GM18861 (cell line): ENCODE measurements around the gene SCN4A.
"Not testable (repeated sequence)": the region's sequence is repeated elsewhere in the genome, so short reads cannot be mapped to it uniquely, and the experiment has no call there.

Experiments
- ATAC-seq: cut with Tn5 transposase; IDR thresholded peaks from one replicate; pipeline ENCODE4 v1.9.1; 2021; ENCODE audit not compliant: unreplicated experiment

SCN4A gene

DNA sequence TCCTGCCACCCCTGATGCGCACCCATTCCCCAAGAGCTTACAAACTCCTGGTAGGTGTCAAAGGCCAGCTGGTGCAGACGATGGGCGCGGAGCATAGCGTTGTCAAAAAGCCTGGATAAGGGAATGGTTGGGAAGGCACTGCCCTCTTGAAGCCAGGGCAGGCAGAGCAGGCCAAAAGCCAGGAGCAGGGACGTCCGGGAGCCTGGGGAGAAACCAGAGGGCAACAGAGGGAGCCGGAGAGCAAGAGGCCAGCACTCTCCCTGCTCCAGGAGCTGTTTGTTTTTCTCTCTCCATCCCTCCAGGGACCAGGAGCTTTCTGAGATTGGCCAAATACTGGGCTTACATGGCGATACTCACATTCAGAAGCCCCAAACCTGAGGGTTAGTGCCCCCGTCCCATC, 54.4 kb downstream of the SCN4A start:
- ATAC-seq = no peak

DNA sequence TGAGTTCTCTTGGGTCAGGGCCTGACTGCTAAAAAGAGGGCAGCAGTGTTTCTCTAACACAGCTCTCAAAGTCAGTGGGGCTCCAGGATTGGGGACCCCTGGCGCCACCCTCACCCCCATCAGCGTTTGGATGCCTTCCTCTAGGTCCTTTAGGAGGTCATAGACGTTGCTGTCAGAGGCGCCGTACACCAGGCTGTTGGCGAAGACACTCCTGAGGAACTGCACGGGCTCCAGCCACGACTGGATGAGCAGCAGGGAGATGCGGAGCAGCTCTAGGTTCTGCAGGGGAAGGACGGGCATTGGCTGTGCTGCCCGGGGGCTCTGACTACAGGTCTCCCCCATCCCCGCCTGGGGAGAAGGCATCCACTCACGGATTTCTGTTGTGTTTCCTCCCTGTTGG, 55.1 kb downstream of the SCN4A start:
- ATAC-seq = no peak

DNA sequence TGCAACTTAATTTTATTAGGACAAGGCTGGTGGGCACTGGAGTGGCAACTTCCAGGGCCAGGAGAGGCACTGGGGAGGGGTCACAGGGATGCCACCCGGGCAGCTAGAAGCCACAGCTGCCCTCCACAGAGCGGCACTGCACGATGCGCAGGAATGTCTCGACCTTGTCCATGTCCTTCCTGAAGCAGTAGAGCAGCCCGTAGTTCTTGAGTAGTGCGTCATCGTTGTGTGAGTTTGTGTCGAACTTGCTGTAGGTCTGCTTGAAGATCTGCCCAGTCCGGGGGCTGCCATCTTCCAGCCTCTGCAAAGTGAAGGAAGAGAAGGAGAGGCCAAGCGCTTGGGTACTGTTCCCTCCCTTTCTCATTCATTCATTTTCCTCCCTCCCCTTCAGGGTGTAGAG, 55.5 kb downstream of the SCN4A start:
- not testable (repeated sequence) for ATAC-seq

DNA sequence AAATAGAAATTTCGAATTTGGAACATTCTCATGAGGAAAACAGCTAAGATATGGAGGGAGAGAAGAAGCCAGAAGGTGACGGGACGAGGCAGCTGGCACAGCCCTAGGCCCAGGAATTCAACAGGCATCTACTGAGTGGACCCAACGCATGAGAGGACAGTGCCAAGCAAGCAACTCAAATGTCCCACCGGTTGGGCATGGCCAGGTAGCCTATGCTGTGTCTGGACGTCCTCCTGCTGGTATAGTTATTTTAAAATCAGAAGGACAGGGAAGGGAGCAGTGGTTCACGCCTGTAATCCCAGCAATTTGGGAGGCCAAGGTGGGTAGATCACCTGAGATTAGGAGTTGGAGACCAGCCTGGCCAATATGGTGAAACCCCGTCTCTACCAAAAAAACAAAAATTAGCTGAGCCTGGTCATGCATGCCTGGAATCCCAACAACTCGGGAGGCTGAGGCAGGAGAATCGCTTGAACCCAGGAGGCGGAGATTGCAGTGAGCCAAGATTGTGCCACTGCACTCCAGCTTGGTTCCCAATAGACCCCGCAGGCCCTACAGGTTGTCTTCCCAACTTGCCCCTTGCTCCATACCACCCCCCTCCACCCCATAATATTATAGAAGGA, 56.0 kb downstream of the SCN4A start:
- ATAC-seq = no peak

DNA sequence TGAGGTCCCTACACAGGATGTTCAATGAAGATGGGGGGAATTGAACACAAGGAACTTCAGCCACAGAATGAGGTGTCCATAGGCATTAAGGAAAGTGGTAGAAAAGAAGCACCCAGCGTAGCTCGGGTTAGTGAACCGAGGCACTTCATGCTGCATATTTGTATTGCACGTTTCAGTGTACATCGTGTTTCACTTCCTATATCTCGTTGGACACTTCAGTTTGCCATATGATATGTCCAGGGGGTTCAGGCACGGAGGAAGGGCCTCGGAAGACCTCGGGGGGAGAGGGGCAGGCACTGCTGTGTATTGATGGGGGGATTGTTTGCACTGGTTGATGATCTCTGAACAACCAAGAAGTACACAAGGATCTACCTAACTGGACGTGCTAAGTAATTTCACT, 57.0 kb downstream of the SCN4A start:
- ATAC-seq = not testable (repeated sequence)

DNA sequence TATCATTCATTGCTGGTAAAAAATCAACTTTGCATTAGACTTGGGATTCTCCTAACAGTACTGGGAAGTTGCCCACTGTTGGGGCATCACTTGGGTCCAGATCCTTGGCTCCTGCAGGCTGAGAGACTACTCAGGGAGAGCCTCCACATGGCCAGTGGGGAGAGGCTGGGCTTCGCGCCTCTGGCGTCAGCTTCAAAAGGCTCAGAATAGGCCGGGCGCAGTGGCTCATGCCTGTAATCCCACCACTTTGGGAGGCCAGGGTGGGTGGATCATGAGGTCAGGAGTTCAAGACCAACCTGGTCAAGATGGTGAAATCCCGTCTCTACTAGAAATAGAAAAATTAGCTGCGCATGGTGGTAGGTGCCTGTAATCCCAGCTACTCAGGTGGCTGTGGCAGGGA, 58.2 kb downstream of the SCN4A start:
- ATAC-seq = no peak

DNA sequence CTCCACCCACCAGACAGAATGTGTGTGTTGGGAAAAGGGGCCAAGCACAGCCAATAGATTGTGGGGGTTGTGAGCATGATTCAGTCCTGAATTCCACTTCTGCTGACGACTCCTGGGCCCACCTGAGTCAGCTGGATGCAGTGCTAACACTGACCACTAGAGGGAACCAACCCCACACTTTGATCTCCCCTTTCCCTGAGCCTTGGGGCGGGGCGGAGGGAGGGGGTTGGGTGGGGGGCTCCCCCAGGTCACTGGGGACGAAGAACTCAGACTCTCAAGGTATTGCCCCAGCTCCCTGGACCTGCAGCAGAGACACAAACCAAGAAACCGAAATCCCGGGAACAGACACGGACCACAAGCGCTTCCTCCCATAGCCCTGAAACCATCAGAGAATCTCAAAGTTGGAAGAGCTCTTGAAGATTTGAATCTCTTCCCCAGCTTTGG, 61.0 kb downstream of the SCN4A start:
- ATAC-seq = no peak

DNA sequence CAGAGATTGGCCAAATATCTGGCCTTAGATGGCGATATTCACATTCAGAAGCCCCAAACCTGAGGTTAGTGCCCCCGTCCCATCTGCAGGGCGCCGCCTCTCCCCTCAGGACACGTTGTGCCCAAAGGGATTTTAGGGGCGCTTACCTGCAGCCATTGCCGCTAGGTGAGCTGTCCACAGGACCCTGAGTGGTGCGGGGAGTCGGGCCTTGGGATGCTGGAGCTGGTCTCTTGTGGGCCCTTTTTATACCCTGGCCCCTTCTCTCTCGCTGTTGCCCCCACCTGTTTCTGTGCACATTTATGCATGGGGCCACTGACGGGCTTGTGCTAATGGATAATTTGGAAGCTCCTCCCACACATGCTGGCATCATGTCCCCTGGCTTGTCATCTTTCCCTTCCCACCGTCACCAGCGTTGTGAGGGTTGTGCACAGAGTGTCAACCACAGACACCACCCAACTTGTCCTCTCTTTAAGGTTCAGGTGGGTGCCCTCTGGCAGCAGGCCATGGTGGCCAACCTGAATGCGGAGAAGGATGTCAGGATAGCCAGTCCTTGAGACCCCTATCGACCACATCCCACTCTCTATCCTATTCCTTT, 61.6 kb downstream of the SCN4A start, which contains the start of gene CSHL1:
Gene CSHL1 (minus strand): TSS at position 218 of the 595 bp plus-strand sequence. CDS start 62 bp downstream, at position 156.
- ATAC-seq = no peak

DNA sequence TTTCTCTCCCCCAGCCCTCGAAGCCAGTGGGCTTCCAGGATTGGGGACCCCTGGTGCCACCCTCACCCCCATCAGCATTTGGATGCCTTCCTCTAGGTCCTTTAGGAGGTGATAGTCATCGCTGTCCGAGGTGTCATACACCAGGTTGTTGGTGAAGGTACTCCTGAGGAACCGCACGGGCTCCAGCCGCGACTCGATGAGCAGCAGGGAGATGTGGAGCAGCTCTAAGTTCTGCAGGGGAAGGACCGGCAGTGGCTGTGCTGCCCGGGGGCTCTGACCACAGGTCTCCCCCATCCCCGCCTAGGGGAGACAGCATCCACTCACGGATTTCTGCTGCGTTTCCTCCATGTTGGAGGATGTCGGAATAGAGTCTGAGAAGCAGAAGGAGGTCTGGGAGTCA, 62.6 kb downstream of the SCN4A start:
- no peak for ATAC-seq

DNA sequence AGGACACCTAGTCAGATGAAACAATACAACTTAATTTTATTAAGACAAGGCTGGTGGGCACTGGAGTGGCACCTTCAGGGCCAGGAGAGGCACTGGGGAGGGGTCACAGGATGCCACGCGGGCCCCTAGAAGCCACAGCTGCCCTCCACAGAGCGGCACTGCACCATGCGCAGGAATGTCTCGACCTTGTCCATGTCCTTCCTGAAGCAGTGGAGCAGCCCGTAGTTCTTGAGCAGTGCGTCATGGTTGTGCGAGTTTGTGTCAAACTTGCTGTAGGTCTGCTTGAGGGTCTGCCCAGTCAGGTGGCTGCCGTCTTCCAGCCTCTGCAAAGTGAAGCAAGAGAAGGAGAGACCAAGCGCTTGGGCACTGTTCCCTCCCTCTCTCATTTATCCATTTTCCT, 63.1 kb downstream of the SCN4A start:
- ATAC-seq = not testable (repeated sequence)

DNA sequence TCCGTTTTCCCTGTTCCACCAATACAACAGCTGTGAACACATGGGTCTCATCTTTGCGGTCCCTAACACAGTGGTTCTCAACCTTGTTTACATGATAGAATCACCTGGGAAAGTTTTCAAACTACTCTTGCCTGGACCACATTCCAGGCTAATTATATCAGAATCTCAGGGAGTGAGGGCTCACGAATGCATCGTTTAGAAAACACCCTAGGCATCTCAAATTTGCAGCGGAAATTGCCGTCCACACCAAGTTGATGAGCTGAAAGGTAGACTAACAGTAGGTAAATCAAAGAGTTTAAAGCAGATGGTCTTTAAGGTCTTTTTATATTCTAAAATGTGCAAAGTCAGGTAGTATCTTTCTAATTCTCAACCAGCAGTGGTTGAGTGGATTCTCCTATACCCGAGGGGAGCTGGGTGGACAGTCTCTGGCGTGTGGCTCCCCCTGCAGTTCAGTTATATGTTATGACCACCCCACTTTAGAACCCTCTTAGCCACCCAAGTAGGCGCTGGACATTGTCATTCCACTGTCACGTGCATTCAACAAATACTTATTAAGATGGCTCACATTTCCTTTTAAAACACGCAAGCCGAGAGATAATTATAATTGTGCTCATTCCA, 65.4 kb downstream of the SCN4A start:
- not testable (repeated sequence) for ATAC-seq

DNA sequence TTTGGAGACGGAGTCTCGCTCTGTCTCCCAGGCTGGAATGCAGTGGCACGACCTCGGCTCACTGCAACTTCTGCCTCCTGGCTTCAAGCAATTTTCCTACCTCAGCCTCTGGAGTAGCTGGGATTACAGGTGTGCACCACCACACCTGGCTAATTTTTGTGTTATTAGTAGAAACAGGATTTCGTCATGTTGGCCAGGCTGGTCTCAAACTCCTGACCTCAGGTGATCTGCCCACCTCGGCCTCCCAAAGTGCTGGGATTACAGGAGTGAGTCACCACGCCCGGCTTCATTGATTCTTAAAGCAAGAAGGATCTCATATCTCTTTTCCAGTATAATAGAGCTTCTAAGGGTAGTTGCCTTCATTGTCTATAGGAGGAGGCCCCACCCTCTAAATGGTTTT, 67.9 kb downstream of the SCN4A start:
- ATAC-seq = not testable (repeated sequence)

DNA sequence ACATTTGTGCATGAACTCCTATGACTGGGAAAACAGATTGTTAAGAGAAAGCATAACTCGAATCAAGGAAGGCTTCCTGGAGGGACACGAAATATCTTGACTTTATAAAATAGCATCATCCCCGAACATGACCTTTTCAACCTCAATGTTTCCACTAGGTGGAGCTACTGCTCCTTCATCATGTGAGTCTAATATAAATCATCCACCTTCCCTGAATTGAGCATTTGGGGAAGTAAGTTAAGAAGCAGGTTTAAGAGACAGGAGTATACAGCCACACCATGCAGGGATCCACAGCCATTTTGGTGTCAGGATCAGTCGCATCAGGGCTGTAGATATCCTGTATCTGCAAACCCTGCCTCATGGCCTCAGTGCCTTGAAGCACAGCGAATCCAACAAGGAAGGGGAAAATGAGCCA, 68.9 kb downstream of the SCN4A start:
- ATAC-seq = not testable (repeated sequence)

DNA sequence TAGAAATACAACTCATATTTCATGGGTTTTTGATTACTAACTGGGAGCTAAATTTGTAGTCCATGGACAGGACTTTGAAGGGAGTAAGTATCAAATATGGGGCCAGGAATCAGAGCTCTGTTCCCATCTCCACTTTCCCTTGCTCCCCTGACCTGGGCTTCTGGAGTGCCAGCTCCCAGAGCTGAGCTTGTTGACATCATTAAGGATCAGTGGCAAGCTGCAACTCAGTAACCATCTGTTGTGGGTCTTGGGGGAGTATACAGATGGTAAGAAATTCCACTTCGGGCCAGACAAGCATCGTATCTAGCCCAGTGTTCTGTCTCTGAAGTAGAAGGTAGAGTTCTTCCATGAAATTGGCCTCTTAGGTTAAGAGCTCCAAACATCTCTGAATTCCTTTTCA, 70.7 kb downstream of the SCN4A start:
- not testable (repeated sequence) for ATAC-seq

DNA sequence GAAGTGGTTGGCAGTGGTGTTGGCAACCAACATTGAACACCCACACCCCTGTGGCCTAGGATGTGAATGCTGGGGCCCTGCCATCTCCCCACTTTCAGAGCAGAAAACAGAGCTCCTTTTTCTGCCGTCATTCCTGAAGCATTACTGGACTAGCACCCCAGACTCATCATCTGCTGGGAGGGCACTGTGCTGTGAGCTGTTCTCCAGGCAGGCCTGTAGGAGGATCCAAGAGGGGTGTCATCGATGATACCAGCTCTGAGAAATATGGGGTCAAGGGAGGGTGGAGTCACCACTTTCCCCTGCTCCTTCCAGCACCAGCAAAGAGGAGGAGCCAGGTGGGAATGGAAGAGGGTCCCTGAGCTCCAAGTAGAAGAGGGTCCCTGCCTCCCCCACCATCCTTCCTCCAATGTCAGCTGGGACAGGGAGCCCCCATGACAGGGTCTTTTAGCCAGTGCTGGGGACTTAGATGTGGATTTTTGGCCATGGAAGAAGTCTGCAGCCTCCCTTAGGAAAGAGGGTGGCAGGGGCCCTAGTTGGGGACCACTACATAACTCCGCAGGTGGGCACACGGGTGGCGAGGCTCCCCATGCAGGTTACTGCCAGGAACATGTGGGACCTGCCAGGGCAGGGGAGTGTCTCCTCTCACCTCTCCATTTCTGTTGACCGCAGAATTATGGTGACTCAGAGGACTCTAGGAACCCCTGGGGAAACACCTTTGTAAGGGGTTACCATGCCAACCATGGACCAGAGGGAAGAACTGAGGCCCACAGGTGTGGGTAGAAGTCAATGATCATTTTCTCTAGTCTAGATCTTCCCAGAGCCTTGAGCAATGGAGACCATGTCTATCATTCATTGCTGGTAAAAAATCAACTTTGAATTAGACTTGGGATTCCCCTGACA, 73.6 kb downstream of the SCN4A start:
- not testable (repeated sequence) for ATAC-seq

DNA sequence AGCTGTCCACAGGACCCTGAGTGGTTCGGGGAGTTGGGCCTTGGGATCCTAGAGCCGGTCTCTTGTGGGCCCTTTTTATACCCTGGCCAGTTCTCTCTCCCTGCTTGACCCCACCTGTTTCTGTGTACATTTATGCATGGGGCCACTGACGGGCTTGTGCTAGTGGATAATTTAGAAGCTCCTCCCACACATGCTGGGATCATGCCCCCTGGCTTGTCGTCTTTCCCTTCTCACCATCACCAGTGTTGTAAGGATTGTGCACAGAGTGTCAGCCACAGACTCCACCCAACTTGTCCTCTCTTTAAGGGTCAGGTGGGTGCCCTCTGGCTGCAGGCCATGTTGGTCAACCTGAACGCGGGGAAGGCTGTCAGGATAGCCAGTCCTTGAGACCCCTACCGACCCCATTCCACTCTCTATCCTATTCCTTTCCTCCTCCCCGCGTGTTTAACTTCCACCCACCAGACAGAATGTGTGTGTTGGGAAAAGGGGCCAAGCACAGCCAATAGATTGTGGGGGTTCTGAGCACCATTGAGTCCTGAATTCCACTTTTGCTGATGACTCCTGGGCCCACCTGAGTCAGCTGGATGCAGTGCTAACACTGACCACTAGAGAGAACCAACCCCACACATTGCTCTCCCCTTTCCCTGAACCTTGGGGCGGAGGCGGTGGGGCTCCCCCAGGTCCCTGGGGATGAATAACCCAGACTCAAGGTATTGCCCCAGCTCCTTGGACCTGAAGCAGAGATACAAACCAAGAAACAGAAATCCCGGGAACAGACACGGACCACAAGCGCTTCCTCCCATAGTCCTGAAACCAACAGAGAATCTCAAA, 76.0 kb downstream of the SCN4A start, which contains the start of gene CSH1:
Gene CSH1 (minus strand): TSS at position 51 of the 831 bp plus-strand sequence. CDS start 63 bp downstream, outside the sequence.
- ATAC-seq = not testable (repeated sequence)

DNA sequence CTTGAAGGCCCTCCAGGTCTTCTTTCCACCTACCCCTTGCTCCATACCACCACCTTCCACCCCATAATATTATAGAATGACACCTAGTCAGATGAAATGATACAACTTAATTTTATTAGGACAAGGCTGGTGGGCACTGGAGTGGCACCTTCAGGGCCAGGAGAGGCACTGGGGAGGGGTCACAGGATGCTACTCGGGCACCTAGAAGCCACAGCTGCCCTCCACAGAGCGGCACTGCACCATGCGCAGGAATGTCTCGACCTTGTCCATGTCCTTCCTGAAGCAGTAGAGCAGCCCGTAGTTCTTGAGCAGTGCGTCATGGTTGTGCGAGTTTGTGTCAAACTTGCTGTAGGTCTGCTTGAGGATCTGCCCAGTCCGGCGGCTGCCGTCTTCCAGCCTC, 77.9 kb downstream of the SCN4A start:
- ATAC-seq = not testable (repeated sequence)

DNA sequence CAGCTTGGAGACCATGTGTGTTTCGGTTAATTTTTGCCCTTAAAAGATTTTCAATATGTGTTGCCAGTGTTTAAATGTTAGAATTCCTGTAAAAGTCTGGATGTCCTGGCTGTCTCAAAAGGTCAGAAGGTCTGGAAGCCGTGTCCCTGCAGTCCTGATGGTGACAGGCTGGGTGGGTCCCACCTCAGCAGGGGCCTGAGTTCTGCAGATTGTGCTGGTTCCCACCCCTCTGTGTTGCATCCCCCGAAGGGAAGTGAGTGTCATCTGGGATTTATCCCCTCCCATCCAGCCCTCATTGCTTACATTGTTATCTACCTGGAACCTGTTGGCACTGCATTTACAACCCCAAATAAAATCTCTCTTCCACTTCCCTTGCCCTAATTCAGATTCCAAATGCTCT, 78.7 kb downstream of the SCN4A start:
- ATAC-seq = not testable (repeated sequence)

DNA sequence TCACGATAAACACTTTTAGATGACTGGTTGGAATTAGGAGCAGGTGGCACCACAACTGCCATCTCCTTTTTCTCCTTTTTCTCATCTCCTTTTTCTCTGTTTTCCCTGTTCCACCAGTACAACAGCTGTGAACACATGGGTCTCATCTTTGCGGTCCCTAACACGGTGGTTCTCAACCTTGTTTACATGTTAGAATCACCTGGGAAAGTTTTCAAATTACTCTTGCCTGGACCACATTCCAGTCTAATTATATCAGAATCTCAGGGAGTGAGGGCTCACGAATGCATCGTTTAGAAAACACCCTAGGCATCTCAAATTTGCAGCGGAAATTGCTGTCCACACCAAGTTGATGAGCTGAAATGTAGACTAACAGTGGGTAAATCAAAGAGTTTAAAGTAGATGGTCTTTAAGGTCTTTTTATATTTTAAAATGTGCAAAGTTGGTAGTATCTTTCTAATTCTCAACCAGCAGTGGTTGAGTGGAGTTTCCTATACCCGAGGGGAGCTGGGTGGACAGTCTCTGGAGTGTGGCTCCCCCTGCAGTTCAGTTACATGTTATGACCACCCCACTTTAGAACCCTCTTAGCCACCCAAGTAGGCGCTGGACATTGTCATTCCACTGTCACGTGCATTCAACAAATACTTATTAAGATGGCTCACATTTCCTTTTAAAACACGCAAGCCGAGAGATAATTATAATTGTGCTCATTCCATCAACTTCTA, 80.2 kb downstream of the SCN4A start:
- not testable (repeated sequence) for ATAC-seq
